ENCODE data around the gene USP22. TPM values are rescaled to one million over a fixed set of nuclear protein-coding genes. Genes with fewer than 3 reads are reported as not detected.

USP22 gene
- polyA plus RNA-seq, 3 donors, result 20.4 to 69.9 (median 27.3) TPM

DNA sequence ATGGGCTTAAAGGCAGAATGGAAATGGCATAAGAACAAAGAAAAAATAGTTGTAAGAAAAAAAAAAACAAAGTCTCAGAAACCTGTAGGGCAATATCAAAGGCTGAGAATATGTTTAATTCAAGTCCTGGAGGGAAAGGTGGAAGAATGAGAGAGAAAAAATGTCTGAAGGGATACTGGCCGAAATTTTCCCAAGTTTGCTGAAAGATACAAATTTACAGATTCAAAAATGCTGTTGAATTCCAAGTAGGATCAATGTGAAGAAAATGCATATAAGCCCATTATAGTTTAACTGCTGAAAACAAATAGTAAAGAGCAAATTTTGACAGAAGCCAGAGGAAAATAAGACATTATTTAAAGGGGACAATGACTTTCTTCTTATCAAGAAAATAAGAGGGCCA lies 6.6 kb upstream of the USP22 start:
- H3K4me3 Mint-ChIP-seq, result no peak overlapping the region
- no CpG with 5 or more reads among the region's 1 CpG for WGBS (ENCODE audit: insufficient coverage)
- no peaks in the 10 kb centered on the region for H3K9me3 ChIP-seq (replicated peaks in 1 of 2; ENCODE audit: control insufficient read depth in 1 of 2, insufficient read depth in 1 of 2, low read length in 2 of 2)
- no peaks in the 10 kb centered on the region for H3K36me3 Mint-ChIP-seq
- no peaks in the 10 kb centered on the region for H3K9me3 Mint-ChIP-seq
- DNase-seq, result no peak
- no peak overlapping the region for H3K4me3 ChIP-seq (replicated peaks in 1 of 3; ENCODE audit: low read depth in 2 of 3, low read length in 3 of 3)
- H3K79me2 ChIP-seq (ENCODE audit: insufficient read depth, low read length), result no peaks in the 10 kb centered on the region
- peaks cover 14 to 18% of the 10 kb centered on the region in 2 donors for H3K4me1 ChIP-seq (ENCODE audit: control insufficient read depth in 1 of 2, insufficient read depth in 2 of 2, low read length in 2 of 2)
- TF ChIP-seq, protein P1, sequence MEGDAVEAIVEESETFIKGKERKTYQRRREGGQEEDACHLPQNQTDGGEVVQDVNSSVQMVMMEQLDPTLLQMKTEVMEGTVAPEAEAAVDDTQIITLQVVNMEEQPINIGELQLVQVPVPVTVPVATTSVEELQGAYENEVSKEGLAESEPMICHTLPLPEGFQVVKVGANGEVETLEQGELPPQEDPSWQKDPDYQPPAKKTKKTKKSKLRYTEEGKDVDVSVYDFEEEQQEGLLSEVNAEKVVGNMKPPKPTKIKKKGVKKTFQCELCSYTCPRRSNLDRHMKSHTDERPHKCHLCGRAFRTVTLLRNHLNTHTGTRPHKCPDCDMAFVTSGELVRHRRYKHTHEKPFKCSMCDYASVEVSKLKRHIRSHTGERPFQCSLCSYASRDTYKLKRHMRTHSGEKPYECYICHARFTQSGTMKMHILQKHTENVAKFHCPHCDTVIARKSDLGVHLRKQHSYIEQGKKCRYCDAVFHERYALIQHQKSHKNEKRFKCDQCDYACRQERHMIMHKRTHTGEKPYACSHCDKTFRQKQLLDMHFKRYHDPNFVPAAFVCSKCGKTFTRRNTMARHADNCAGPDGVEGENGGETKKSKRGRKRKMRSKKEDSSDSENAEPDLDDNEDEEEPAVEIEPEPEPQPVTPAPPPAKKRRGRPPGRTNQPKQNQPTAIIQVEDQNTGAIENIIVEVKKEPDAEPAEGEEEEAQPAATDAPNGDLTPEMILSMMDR (IDR thresholded peaks at IDR 0.05), result no peak
- H3K4me2 ChIP-seq (replicated peaks; ENCODE audit: extremely low read depth, low read length, poor library complexity, severe bottlenecking), result no peak overlapping the region
- no peaks in the 10 kb centered on the region for H4K20me1 ChIP-seq (ENCODE audit: insufficient read depth, low read length)
- H3K4me1 Mint-ChIP-seq, result peaks cover 15% of the 10 kb centered on the region
- H3K27ac ChIP-seq (ENCODE audit: low read depth in 1 of 2, low read length in 2 of 2), result no peak overlapping the region
- intact Hi-C loops (cut with micrococcal nuclease), result loop anchor here in 1 of 2 donors (10.0 kb wide), 1 partner anchor 235 kb away; the partner anchor contains the start of gene MAP2K3
- no peak overlapping the region for H2AFZ ChIP-seq (ENCODE audit: insufficient read depth, low read depth, low read length, poor library complexity, severe bottlenecking)
- peaks cover 0 to 3% of the 10 kb centered on the region in 2 donors for H3K27me3 ChIP-seq (ENCODE audit: control insufficient read depth in 2 of 2, insufficient read depth in 2 of 2, low read length in 2 of 2)
- no peak overlapping the region for H3K9ac ChIP-seq (ENCODE audit: insufficient read depth, low read length, poor library complexity, severe bottlenecking)
- peaks cover 6 to 19% (median 15%) of the 10 kb centered on the region in 3 donors for H3K27me3 Mint-ChIP-seq (ENCODE audit: low read depth in 3 of 3)
- H3K36me3 ChIP-seq (replicated peaks in 1 of 2; ENCODE audit: control insufficient read depth in 1 of 2, insufficient read depth in 2 of 2, low read length in 2 of 2), result no peaks in the 10 kb centered on the region
- no peak overlapping the region for H3K27ac Mint-ChIP-seq

DNA sequence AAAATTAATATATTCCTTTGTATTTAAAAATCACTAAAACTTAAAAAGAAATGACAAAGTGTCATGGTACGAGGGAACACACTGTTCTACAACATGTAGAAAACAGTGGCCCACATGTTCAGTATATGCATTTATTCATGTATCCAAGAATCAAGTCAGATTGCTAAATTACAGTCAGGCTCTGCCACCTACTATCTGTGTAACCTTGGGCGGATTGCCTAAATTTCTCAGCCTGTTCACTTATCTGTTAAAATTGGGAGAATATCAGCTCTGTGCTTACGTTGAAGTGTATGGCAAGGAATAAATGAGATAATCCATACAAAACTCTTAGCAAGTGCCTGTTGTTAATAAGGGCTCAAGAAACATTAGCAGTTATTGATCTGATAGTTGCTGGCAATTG lies 3.4 kb upstream of the USP22 start:
- no peaks in the 10 kb centered on the region for H3K9me3 ChIP-seq (replicated peaks in 1 of 2; ENCODE audit: control insufficient read depth in 1 of 2, insufficient read depth in 1 of 2, low read length in 2 of 2)
- no peak overlapping the region for H3K4me2 ChIP-seq (replicated peaks; ENCODE audit: extremely low read depth, low read length, poor library complexity, severe bottlenecking)
- no peaks in the 10 kb centered on the region for H3K36me3 ChIP-seq (replicated peaks in 1 of 2; ENCODE audit: control insufficient read depth in 1 of 2, insufficient read depth in 2 of 2, low read length in 2 of 2)
- Mint-ChIP-seq H3K4me3 (no peak overlapping the region), H3K9me3 (peaks cover 0 to 2% (median 0%) of the 10 kb centered on the region in 7 donors), H3K27me3 (ENCODE audit: low read depth in 3 of 3) (peaks cover 1 to 2% (median 2%) of the 10 kb centered on the region in 3 donors), H3K4me1 (peaks cover 14% of the 10 kb centered on the region), H3K27ac (no peak overlapping the region), H3K36me3 (no peaks in the 10 kb centered on the region)
- H3K4me1 ChIP-seq (ENCODE audit: control insufficient read depth in 1 of 2, insufficient read depth in 2 of 2, low read length in 2 of 2), result peaks cover 14 to 21% of the 10 kb centered on the region in 2 donors
- H3K4me3 ChIP-seq (replicated peaks in 1 of 3; ENCODE audit: low read depth in 2 of 3, low read length in 3 of 3), result no peak overlapping the region
- no peak overlapping the region for H2AFZ ChIP-seq (ENCODE audit: insufficient read depth, low read depth, low read length, poor library complexity, severe bottlenecking)
- H3K79me2 ChIP-seq (ENCODE audit: insufficient read depth, low read length), result peaks cover 15% of the 10 kb centered on the region
- TF ChIP-seq, protein P1 (IDR thresholded peaks at IDR 0.05), result no peak
- H3K9ac ChIP-seq (ENCODE audit: insufficient read depth, low read length, poor library complexity, severe bottlenecking), result no peak overlapping the region
- no CpG with 5 or more reads among the region's 3 CpGs for WGBS (ENCODE audit: insufficient coverage)
- H3K27me3 ChIP-seq (ENCODE audit: control insufficient read depth in 2 of 2, insufficient read depth in 2 of 2, low read length in 2 of 2), result no peaks in the 10 kb centered on the region
- intact Hi-C loops (cut with micrococcal nuclease), result loop anchor here in 1 of 2 donors (10.0 kb wide), 1 partner anchor 239 kb away; the partner anchor contains the start of gene MAP2K3
- H3K27ac ChIP-seq (ENCODE audit: low read depth in 1 of 2, low read length in 2 of 2), result no peak overlapping the region
- no peak for DNase-seq
- peaks cover 12% of the 10 kb centered on the region for H4K20me1 ChIP-seq (ENCODE audit: insufficient read depth, low read length)

Data from CD14-positive monocyte (primary cell).